Vagina (tissue), 2 donors: ENCODE data around the gene CRYGA. TPM values are rescaled to one million over a fixed set of nuclear protein-coding genes. Genes with fewer than 3 reads are reported as not detected.

Source experiments
- DNase-seq, 2 donors: peaks; one replicate each; pipeline ENCODE4 v3.0.0-alpha.2; 2017; ENCODE audit errors: extremely low spot score in 2 of 2
- H3K27ac ChIP-seq: fragments of 200-600 bp; sonication (generic); one replicate; pipeline ENCODE4 v1.5.1; 2019
- H3K27me3 ChIP-seq: fragments of 200-600 bp; sonication (generic); one replicate; pipeline ENCODE4 v1.5.1; 2019
- H3K36me3 ChIP-seq, 2 donors: fragments of 200-600 bp; sonication (generic); one replicate each; pipeline ENCODE4 v1.5.1; 2017 to 2019
- H3K4me1 ChIP-seq: fragments of 200-600 bp; sonication (generic); one replicate; pipeline ENCODE4 v1.5.1; 2019
- H3K4me3 ChIP-seq, 2 donors: fragments of 200-600 bp; sonication (generic); 1 replicate in 1 of 2; 2 replicates in 1 of 2; pipeline ENCODE4 v1.5.1; 2016 to 2019
- H3K9me3 ChIP-seq: fragments of 200-600 bp; sonication (generic); one replicate; pipeline ENCODE4 v1.5.1; 2019
- POLR2A ChIP-seq, 2 donors: fragments of 450-650 bp; IDR thresholded peaks; one replicate each; pipeline ENCODE4 v1.6.1; 2017; ENCODE audit warnings: antibody characterized with exemption in 2 of 2, mild to moderate bottlenecking in 2 of 2, moderate library complexity in 2 of 2
- POLR2AphosphoS5 ChIP-seq, 2 donors: sonication (generic); formaldehyde crosslinking; IDR thresholded peaks; one replicate each; pipeline ENCODE4 v1.9.0; 2017; ENCODE audit warnings: antibody characterized with exemption in 2 of 2, mild to moderate bottlenecking in 2 of 2, low read depth in 1 of 2; ENCODE audit not compliant: insufficient read depth in 1 of 2
- intact Hi-C: fragments of 100-400 bp; cut with DNase I; formaldehyde crosslinking; loops from one replicate; pipeline ENCODE4 v1.15.1; 2023
- total RNA-seq: library from RNA; depleted of rRNA; stranded (reverse); fragments of >200 nt; gene quantifications from one replicate; pipeline ENCODE4 v1.2.3, GENCODE V29; 2016
- TF ChIP-seq, protein P1 (sequence below), 3 experiments: fragments of 450-650 bp in 2 of 3; fragments of 200-600 bp in 1 of 3; sonication (generic) in 1 of 3; IDR thresholded peaks; one replicate each; pipeline ENCODE4 v1.5.1; 2017 to 2019; ENCODE audit warnings: antibody characterized with exemption in 3 of 3, mild to moderate bottlenecking in 2 of 3, moderate library complexity in 2 of 3

Gene CRYGA
- total RNA-seq, 1 donor from 2014 or later, result not detected

DNA sequence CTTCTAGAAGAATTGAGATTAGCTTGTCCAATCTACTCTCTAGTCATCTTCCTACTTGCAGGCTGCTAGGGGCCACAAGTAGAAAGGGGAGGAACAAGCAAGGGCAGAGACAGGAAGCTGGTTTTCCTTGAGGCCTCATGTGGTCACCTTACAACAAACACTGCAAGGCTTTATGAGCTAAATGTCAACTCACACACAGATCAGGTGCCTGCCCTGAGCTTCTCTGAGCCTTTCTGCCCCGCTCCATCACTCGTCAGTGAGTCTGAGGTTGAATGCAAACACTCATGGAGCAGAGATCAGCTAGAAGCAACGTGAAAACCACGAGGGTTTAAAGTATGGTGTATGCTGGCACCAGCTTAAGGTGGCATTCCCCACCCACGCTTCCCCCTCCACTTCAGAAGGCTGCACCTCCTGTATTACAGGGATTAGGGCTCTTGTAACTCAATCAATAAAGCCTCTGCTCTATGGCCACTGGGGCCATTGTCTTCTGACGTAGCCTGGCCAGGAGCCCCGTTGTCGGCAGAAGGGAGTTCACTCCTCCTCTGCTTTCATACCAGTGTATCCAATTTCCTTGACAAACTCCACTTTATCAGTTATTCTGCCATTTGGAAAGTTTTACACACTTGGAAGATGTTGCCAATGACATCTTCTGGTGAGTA lies 28.3 kb downstream of the CRYGA start:
- peak in 1 of 2 donors; percentile 56 for DNase-seq
- no peak for TF ChIP-seq POLR2AphosphoS5 (IDR thresholded peaks at IDR 0.05; ENCODE audit: insufficient read depth in 1 of 2, low read depth in 1 of 2)
- TF ChIP-seq POLR2A (IDR thresholded peaks at IDR 0.05), result no peak
- TF ChIP-seq, protein P1, sequence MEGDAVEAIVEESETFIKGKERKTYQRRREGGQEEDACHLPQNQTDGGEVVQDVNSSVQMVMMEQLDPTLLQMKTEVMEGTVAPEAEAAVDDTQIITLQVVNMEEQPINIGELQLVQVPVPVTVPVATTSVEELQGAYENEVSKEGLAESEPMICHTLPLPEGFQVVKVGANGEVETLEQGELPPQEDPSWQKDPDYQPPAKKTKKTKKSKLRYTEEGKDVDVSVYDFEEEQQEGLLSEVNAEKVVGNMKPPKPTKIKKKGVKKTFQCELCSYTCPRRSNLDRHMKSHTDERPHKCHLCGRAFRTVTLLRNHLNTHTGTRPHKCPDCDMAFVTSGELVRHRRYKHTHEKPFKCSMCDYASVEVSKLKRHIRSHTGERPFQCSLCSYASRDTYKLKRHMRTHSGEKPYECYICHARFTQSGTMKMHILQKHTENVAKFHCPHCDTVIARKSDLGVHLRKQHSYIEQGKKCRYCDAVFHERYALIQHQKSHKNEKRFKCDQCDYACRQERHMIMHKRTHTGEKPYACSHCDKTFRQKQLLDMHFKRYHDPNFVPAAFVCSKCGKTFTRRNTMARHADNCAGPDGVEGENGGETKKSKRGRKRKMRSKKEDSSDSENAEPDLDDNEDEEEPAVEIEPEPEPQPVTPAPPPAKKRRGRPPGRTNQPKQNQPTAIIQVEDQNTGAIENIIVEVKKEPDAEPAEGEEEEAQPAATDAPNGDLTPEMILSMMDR (IDR thresholded peaks at IDR 0.05), result no peak
- Histone ChIP-seq H3K4me1 (no peaks in the 10 kb centered on the region), H3K27me3 (no peaks in the 10 kb centered on the region), H3K9me3 (no peaks in the 10 kb centered on the region), H3K4me3 (no peak overlapping the region), H3K27ac (no peak overlapping the region), H3K36me3 (no peaks in the 10 kb centered on the region)
- intact Hi-C loops, result no loop called here

DNA sequence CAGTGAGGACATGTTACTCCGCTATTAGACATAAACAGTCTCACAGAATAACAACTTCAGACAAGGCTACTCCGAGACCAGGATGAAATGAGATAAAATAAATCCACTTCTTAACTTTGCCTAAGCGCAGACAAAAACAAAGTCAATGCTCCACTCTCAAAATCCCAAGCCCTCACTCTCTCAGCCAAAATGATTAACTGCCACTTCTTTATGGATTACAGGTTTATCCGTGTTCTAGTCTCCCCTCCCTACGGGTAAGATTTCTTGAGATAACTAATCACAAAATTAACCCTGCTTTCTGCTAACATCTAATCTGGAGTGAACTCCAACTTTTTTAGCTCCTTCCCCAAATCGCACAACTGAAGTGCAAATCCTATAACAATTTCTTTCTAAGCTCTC lies 32.7 kb downstream of the CRYGA start:
- H3K27ac ChIP-seq, result no peak overlapping the region
- no peak overlapping the region for H3K4me3 ChIP-seq
- H3K36me3 ChIP-seq, result no peaks in the 10 kb centered on the region
- H3K4me1 ChIP-seq, result no peaks in the 10 kb centered on the region
- TF ChIP-seq POLR2AphosphoS5 (IDR thresholded peaks at IDR 0.05; ENCODE audit: insufficient read depth in 1 of 2, low read depth in 1 of 2) (no peak), POLR2A (IDR thresholded peaks at IDR 0.05) (no peak)
- TF ChIP-seq, protein P1 (IDR thresholded peaks at IDR 0.05), result no peak
- intact Hi-C loops, result no loop called here
- DNase-seq, result peak in 1 of 2 donors; percentile 3
- H3K9me3 ChIP-seq, result no peaks in the 10 kb centered on the region
- no peaks in the 10 kb centered on the region for H3K27me3 ChIP-seq

DNA sequence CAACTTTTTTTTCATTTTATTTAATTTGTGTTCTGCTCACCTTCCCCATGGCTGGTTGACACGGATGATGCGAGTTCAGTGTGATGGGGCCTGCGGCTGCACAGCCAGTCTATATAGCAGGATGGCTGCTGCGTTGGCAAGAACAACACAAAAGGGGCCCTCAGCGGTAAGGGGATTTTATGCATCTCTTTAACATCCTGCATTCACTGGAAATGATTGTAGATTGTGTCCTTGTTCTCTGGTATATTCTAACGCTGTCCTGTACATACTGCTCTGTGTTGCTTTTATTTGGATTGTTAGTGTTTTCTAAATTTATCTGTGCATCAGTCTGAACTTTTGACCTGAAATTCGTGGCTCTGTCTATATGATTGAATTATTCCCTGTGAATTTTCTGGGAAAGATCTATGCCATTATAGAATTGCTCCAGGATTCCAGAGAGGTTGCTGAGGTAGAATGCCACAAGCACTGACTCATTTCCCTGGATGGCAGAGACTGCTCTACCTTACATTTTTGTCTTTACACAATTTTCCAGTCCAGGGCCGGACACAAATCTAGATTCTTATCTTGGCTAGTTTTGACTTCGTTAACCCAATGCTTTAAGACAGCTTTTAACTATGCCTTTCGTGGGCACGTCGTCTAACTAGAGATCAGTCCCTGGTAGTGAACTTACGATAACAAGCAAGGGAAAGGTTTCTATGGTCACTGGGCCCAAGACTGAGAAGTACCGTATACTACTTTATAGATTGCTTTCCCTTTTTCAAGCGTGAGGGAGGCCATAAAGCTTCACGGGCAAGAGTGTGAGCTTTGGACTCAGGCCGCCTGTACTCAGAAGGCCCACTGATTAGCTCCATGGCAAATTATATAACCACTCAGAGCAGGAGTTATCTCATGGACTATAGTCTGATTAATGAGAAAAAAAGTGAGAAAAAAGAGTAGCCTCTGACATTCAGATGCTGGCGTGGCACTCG lies 33.4 kb downstream of the CRYGA start, which contains the start of gene CRYGC:
Gene CRYGC (minus strand): TSS at position 85 of the 968 bp plus-strand sequence. CDS start 36 bp downstream, at position 49.
- no peaks in the 10 kb centered on the region for H3K36me3 ChIP-seq
- H3K27me3 ChIP-seq, result no peaks in the 10 kb centered on the region
- H3K4me1 ChIP-seq, result no peaks in the 10 kb centered on the region
- intact Hi-C loops, result no loop called here
- TF ChIP-seq, protein P1 (IDR thresholded peaks at IDR 0.05), result no peak
- TF ChIP-seq POLR2AphosphoS5 (IDR thresholded peaks at IDR 0.05; ENCODE audit: insufficient read depth in 1 of 2, low read depth in 1 of 2), result no peak
- TF ChIP-seq POLR2A (IDR thresholded peaks at IDR 0.05), result no peak
- DNase-seq, result peak in 1 of 2 donors; percentile 16
- H3K27ac ChIP-seq, result no peak within 1 kb of the TSS
- H3K4me3 ChIP-seq, result no peak within 1 kb of the TSS
- H3K9me3 ChIP-seq, result no peaks in the 10 kb centered on the region

DNA sequence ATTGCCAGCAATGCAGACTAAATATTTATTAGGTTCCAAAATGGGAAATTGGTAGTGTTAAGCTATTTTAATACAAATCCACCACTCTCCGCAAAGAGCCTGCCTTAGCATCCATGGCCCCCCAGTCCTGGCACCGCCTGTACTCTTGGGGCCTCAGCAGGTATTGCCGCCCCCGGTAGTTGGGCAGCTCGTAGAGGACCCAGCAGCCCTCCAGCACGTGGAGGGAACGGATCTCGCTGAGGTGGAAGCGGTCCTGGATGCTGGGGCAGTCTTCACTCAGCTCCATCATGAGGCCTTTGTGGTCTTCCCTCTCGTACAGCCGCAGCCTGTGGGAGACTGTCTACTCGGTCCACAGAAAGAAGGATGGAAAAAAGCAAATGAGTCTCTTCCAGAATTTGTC lies 35.3 kb downstream of the CRYGA start:
- H3K4me3 ChIP-seq, result no peak overlapping the region
- intact Hi-C loops, result no loop called here

More for the DNA sequence above, 35.3 kb downstream of the CRYGA start:
- Histone ChIP-seq H3K4me1 (peaks cover 7% of the 10 kb centered on the region), H3K27ac (no peak overlapping the region), H3K9me3 (no peaks in the 10 kb centered on the region), H3K27me3 (no peaks in the 10 kb centered on the region), H3K36me3 (no peaks in the 10 kb centered on the region)
- no peak for TF ChIP-seq POLR2AphosphoS5 (IDR thresholded peaks at IDR 0.05; ENCODE audit: insufficient read depth in 1 of 2, low read depth in 1 of 2)
- TF ChIP-seq POLR2A (IDR thresholded peaks at IDR 0.05), result no peak
- TF ChIP-seq, protein P1 (IDR thresholded peaks at IDR 0.05), result no peak
- peak in 1 of 2 donors; percentile 27 for DNase-seq
